T-helper 22 cell (primary cell): ENCODE data around the gene MYO1F.
"Not testable (repeated sequence)": the region's sequence is repeated elsewhere in the genome, so short reads cannot be mapped to it uniquely, and the experiment has no call there.

ENCODE experiments used
- DNase-seq: peaks from one replicate; pipeline ENCODE4 v3.0.0-alpha.2; 2020; ENCODE audit warnings: low read depth

MYO1F gene

DNA sequence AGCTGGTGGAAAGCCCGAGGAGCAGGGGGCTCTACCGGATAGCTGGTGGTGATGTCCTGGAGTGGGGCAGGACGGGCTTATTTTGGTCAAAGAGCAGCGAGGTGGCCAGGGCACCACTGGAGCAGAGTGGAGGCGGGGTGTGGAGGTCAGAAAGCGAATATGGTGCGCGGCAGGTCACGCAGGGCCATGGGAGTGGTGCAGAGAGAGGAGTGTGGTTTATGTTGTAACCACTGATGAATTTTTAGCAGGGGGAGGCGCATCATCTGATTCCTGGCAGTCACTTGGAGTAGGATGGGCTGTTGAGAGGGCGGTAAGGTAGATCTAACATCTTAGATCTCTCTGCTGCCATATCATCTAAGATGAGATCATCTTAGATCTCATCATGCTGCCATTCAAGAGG lies 61.9 kb downstream of the MYO1F start:
- DNase-seq, result peak; percentile 45

DNA sequence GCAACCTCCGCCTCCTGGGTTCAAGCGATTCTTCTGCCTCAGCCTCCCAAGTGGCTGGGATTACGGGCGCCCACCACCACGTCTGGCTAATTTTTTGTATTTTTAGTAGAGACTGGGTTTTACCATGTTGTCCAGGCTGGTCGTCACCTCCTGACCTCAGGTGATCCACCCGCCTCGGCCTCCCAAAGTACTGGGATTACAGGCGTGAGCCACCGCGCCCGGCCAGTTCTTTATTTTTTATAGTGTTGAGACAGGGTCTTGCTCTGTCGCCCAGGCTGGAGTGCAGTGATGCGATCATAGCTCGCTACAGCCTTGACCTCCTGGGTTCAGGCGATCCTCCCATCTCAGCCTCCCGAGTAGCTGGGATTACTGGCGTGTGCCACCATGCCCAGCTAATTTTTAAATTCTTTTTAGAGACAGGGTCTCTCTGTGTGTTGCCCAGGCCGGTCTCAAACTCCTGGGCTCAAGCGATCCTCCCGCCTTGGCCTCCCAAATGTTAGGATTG lies 62.7 kb downstream of the MYO1F start:
- not testable (repeated sequence) for DNase-seq

- peak; percentile 90 for DNase-seq
Observed at GRCh38 chr19:8513687-8514504, 63.3 kb downstream of the MYO1F start, which contains the start of gene ZNF414. Gene ZNF414 (minus strand): TSS chr19:8514167. CDS start chr19:8514046, 121 bp downstream.

DNA sequence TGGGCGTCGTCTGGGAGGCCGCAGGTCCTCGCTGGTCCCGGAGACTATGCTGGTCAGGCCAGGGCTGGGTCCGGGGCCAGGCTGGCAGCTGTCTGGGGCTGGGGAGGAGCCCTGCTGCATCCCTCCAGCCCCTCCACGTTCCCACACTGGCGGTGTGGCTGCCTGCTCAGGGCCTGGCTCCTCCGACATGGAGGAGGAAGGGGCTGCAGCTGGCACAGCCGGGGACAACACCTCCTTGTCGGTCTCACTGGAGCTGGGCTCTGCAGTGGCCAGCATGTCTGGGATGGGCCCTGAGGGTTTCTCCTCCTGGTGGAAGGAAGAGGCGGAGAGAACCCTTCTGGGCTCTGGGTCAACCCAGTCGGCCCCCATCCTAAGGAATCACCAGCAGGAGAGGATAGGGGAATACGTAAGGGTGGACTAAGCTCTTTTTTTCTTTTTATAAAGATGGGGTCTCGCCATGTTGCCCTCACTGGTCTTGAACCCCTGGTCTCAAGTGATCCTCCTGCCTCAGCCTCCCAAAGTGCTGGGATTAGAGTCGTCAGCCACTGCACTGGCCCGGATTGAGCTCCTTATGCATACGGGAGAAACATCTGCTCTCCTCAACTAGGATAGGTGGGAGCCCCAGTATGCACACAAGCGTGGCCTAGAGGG lies 64.1 kb downstream of the MYO1F start:
- no peak for DNase-seq

- no peak for DNase-seq
Observed at GRCh38 chr19:8512115-8512967, 64.9 kb downstream of the MYO1F start.

GRCh38 chr19:8511573-8512101 lies 65.6 kb downstream of the MYO1F start:
- DNase-seq, result no peak

- no peak for DNase-seq
Observed at GRCh38 chr19:8510589-8511115, 66.6 kb downstream of the MYO1F start.

DNA sequence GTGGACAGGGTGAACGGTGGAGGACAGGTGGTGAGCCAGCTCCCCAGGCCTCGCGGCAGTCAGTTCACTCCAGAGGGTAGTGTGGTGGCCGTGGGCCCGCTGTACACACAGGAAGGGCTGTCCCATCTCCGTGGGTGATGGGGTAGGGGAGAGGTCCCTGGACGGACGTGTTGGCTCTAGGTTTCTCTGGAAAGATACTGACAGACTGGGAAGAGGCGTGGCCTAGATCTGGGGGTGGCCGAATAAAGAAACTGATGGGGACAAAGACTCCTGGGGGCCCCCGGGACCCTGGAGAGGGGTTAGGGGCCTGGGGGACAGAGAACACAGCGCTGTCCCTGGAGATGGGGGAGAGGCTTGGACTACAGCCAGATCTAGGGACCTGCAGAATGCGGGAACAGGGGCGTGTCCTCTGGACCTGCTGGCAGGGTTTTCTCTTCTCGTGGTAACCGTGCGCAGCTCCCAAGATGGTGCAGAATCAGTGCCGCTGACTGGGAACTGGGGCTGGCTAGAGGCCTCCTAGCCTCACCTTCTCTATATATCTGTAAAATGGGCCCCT lies 70.8 kb downstream of the MYO1F start:
- DNase-seq, result no peak

- peak; percentile 20 for DNase-seq
Observed at GRCh38 chr19:8505680-8506401, 71.4 kb downstream of the MYO1F start.

GRCh38 chr19:8504919-8505318 lies 72.3 kb downstream of the MYO1F start:
- DNase-seq, result no peak

- no peak for DNase-seq
Observed at GRCh38 chr19:8504171-8504570, 73.1 kb downstream of the MYO1F start.

GRCh38 chr19:8503510-8503909 lies 73.7 kb downstream of the MYO1F start:
- DNase-seq, result no peak

DNA sequence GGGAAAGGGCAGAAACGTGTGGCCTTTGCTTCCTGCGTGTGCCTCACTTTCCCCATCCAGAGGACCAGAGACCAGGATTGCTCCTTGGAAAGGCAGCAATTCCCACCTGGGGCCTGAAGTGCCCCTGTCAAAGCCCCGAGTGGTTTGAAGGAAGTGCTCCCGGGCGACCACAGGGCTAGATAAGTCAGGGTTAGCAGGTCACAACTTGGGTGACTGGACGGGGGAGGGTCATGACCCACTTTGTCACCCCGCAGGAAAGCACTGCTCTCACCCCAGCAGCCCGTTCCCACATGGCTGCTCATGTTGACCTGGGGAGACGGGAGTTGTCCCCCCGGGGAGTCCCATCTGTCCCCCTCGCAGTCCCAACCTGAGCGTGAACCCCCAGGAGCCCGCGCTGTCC lies 75.3 kb downstream of the MYO1F start:
- no peak for DNase-seq

DNA sequence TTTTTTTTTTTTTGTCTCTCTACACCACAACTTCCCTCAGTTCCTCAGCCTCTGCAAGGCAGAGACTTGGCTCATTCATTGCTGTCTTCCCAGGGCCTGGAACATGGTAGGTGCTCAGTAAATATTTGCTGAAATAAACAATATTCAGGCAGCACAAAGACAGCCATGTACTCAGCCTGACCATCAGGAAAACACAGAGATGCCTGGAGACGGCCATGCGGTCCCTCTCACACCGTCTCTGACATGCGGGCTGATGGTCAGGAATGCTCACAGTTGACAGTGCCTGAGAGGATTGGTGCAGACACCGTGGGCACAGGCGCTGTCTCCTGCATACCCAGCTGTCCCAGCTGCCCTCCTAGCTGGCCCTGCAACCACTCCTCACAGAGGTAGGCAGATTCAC lies 75.7 kb downstream of the MYO1F start:
- no peak for DNase-seq

- DNase-seq, result no peak
Observed at GRCh38 chr19:8500158-8500557, 77.1 kb downstream of the MYO1F start.

- no peak for DNase-seq
Observed at GRCh38 chr19:8499048-8499833, 78.0 kb downstream of the MYO1F start.

DNA sequence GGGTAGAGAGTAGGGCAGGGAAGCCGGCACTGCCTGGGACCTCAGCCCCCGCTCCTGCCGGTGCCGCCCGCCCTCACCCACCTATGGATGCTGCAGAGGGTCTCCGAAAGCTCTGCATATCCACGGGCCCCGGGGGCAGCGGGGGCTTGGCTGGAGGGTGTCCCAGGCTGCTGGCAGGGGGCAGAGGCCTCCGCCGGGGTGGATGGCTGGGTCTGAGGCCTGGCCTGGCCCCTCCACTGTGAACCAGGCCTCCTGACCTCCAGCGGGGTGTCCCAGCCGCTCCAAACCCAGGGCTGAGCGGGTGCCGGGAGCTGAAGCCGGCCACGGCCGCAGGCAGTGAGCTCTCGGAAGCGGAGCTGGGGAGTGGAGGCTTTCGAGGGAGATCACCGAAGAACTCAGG lies 78.9 kb downstream of the MYO1F start:
- DNase-seq, result no peak

DNA sequence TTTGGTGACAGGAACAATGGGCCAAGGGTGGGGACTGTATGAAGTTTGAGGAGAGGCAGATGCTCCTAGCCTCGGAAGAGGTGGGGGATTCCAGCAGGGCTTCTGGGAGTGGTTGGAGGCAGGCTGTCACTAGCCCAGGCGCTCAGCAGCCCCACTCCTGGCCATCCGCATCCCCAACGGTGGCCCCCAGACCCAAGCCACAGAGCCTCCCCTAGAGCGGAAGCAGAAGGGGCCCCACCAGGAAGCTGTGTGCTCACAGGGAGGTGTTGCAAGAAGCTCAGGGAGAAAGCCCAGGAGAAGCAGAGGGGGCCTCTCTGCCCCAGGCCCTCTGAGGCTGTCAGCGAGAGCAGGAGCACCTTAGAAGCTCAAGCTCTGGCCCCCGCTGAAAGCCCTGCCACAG lies 83.1 kb downstream of the MYO1F start:
- DNase-seq, result no peak

DNA sequence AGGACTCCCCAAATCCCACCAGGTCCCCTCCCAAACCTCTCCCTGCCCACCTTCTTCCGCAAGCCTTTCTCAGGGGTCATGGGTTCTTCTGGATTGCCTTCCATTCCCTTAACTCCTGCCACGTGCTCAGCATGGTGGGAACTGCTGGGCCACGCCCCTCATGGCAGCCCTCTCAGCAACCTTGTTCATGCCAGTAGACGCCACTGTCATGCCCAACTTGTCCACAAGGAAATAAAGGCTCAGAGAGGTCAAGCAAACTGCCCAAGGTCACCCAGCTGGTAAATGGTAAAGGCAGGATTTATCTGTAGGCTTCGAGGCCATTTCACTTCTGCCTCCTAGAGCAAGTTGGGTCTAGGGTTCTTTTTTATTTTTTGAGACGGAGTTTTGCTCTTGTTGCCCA lies 85.7 kb downstream of the MYO1F start:
- DNase-seq, result no peak

GRCh38 chr19:8490873-8491272 lies 86.4 kb downstream of the MYO1F start:
- DNase-seq, result no peak
